Right lobe of liver (tissue), 6 donors: ENCODE results near the gene STXBP4. TPM values are rescaled to one million over a fixed set of nuclear protein-coding genes. Genes with fewer than 3 reads are reported as not detected.

Experiments used
- ATAC-seq, 4 donors: fragments of 200-7000 bp; cut with Tn5 transposase; one replicate each; pipeline ENCODE4 v1.9.1; 2020; ENCODE audit warnings: mild to moderate bottlenecking in 4 of 4, moderate library complexity in 4 of 4
- DNase-seq, 3 donors: peaks; one replicate each; pipeline ENCODE4 v3.0.0-alpha.2; 2020
- H3K27ac ChIP-seq, 3 donors: fragments of 200-600 bp; one replicate each; pipeline ENCODE4 v1.8.0; 2022
- H3K27me3 ChIP-seq, 2 donors: fragments of 200-600 bp; one replicate each; pipeline ENCODE4 v1.8.0; 2022
- H3K36me3 ChIP-seq, 4 donors: fragments of 200-600 bp; sonication (generic) in 1 of 4; one replicate each; pipeline versions ENCODE4 v1.5.1 to v1.8.0; 2017 to 2022; ENCODE audit warnings: control low read depth in 1 of 4
- H3K4me1 ChIP-seq, 4 donors: fragments of 200-600 bp; sonication (generic) in 1 of 4; one replicate each; pipeline versions ENCODE4 v1.5.1 to v1.8.0; 2017 to 2022; ENCODE audit warnings: control low read depth in 1 of 4
- H3K4me3 ChIP-seq, 3 donors: fragments of 200-600 bp; one replicate each; pipeline ENCODE4 v1.8.0; 2022
- H3K9me3 ChIP-seq, 4 donors: fragments of 200-600 bp; sonication (generic) in 1 of 4; one replicate each; pipeline versions ENCODE4 v1.5.1 to v1.8.0; 2017 to 2022; ENCODE audit warnings: control low read depth in 1 of 4
- CTCF ChIP-seq, 4 donors: fragments of 200-600 bp in 3 of 4; fragments of 450-650 bp in 1 of 4; IDR thresholded peaks; one replicate each; pipeline versions ENCODE4 v1.5.1 to v1.8.0; 2016 to 2022; ENCODE audit warnings: antibody characterized with exemption in 4 of 4, mild to moderate bottlenecking in 2 of 4
- POLR2A ChIP-seq: fragments of 450-650 bp; IDR thresholded peaks from one replicate; pipeline ENCODE4 v1.6.1; 2017; ENCODE audit warnings: antibody characterized with exemption, mild to moderate bottlenecking
- WGBS: methylation state at CpG from one replicate; pipeline ENCODE4 v1.1.6; 2018; ENCODE audit warnings: low coverage, low lambda C conversion rate; ENCODE audit not compliant: insufficient coverage; ENCODE audit errors: missing lambda C conversion rate; 5-methylcytosine and 5-hydroxymethylcytosine counted together
- intact Hi-C, 2 donors: fragments of 100-400 bp; cut with DNase I; formaldehyde crosslinking; loops; one replicate each; pipeline versions ENCODE4 v1.11.2 to v1.14.1; 2022
- small RNA-seq, 2 experiments: library from RNA; depleted of rRNA; stranded (forward); fragments of <200 nt; gene quantifications; one replicate each; pipeline ENCODE3, GENCODE V24; 2016
- total RNA-seq, 6 experiments: library from RNA; depleted of rRNA in 2 of 6; stranded (reverse); fragments of >200 nt in 2 of 6; fragmentation: NEBNext Ultra II Directional in 3 of 6; extraction: Animal tissue kit (Norgen Biotek cat#: 25700) in 3 of 6; gene quantifications; one replicate each; pipeline versions ENCODE4 v1.1.0 to v1.2.4, GENCODE V29; 2016 to 2023
- donor health status: DM: no; HTN: yes; CAD: no.
- donor health status: DM: no; HTN: no; CAD: no.
- donor health status: DM: no; HTN: no; CAD: no.
- donor health status: DM: no; HTN: yes; CAD: no.
- donor health status: DM: no; HTN: yes; CAD: no.

Gene STXBP4
- total RNA-seq, 6 experiments from 2014 or later: 2.2 to 14.8 (median 3.7) TPM

- TF ChIP-seq POLR2A (no peak), CTCF (IDR thresholded peaks at IDR 0.05) (no peak)
- intact Hi-C loops: no loop called here
- H3K27ac ChIP-seq: no peak overlapping the region
- H3K9me3 ChIP-seq: no peaks in the 10 kb centered on the region
- H3K4me3 ChIP-seq: no peak overlapping the region
- DNase-seq (no peak), ATAC-seq (no peak)
- H3K27me3 ChIP-seq: no peaks in the 10 kb centered on the region
- H3K36me3 ChIP-seq: no peaks in the 10 kb centered on the region
- 63% methylated on average over 3 of the region's 3 CpGs for WGBS
- H3K4me1 ChIP-seq: peaks cover 0 to 4% (median 0%) of the 10 kb centered on the region in 4 donors
Measured at GRCh38 chr17:55216888-55217287, 248.3 kb downstream of the STXBP4 start.

DNA sequence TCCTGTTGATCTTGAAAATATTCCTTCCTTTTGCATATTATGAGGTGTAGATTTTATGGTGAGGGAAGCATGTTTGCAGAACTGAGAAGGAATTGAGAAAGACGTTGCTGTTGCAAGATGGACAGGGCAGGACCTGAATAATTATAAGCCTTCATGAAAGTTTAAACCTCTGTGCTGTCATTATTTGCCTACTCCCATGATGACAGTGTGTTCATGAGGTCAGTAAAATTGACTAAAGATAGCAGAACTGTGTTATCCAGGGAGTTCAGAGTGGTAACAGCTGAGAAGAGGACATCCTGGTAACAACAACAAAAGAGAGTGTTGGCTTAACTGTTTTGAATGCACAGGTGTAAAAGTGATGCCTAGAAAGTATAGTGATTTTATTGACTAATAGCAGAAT, 250.9 kb downstream of the STXBP4 start:
- ATAC-seq: peak in 2 of 4 donors; percentile 76 to 86
- H3K27ac ChIP-seq: no peak overlapping the region
- WGBS: 16% methylated on average over 1 of the region's 1 CpG
- no peak for TF ChIP-seq POLR2A
- no peak for TF ChIP-seq CTCF (IDR thresholded peaks at IDR 0.05)
- DNase-seq: no peak
- H3K4me1 ChIP-seq: peaks cover 0 to 4% (median 0%) of the 10 kb centered on the region in 4 donors
- intact Hi-C loops: no loop called here
- H3K4me3 ChIP-seq: no peak overlapping the region
- no peaks in the 10 kb centered on the region for H3K9me3 ChIP-seq
- no peaks in the 10 kb centered on the region for H3K36me3 ChIP-seq
- no peaks in the 10 kb centered on the region for H3K27me3 ChIP-seq

GRCh38 chr17:55219934-55220333, 251.4 kb downstream of the STXBP4 start:
- no peak overlapping the region for H3K27ac ChIP-seq
- DNase-seq (no peak), ATAC-seq (peak in 2 of 4 donors; percentile 30 to 51)
- no peaks in the 10 kb centered on the region for H3K9me3 ChIP-seq
- 37% methylated on average over 3 of the region's 3 CpGs for WGBS
- intact Hi-C loops: no loop called here
- no peak overlapping the region for H3K4me3 ChIP-seq
- no peak for TF ChIP-seq CTCF (IDR thresholded peaks at IDR 0.05)
- no peak for TF ChIP-seq POLR2A
- H3K36me3 ChIP-seq: no peaks in the 10 kb centered on the region
- H3K27me3 ChIP-seq: no peaks in the 10 kb centered on the region
- peaks cover 0 to 4% (median 0%) of the 10 kb centered on the region in 4 donors for H3K4me1 ChIP-seq

Small RNAs within 50 kb of the gene (small RNA-seq; reads per million reads assigned to genes)
- gene AC007485.1: 0 reads per million in 2 experiments

Other genes starting within 250 kb of the STXBP4 start
- 10 to 100 TPM; 36.5 to 74.5 (median 61.9) TPM for gene TOM1L1, start 67.9 kb upstream of the STXBP4 start, total RNA-seq
- 10 to 100 TPM; 20.4 to 29.1 (median 24.8) TPM for gene COX11, start 111 bp upstream of the STXBP4 start, total RNA-seq